Prostate gland (tissue), 2 donors: Measurements from ENCODE around the gene COL25A1. TPM values are rescaled to one million over a fixed set of nuclear protein-coding genes. Genes with fewer than 3 reads are reported as not detected.

Source experiments
- DNase-seq: peaks from one replicate; pipeline ENCODE4 v3.0.0-alpha.2; 2019; ENCODE audit warnings: low spot score
- H3K27ac ChIP-seq, 2 donors: fragments of 200-600 bp; sonication (generic); 2 replicates each; pipeline ENCODE4 v1.5.1; 2017 to 2019
- H3K27me3 ChIP-seq: fragments of 200-600 bp; sonication (generic); replicated peaks from 2 replicates; pipeline ENCODE4 v1.5.1; 2019; ENCODE audit not compliant: insufficient read depth
- H3K36me3 ChIP-seq, 2 donors: fragments of 200-600 bp; sonication (generic); 1 replicate in 1 of 2; 2 replicates in 1 of 2; pipeline versions ENCODE4 v1.5.1 to v1.8.1; 2017 to 2019
- H3K4me1 ChIP-seq: fragments of 200-600 bp; sonication (generic); replicated peaks from 2 replicates; pipeline ENCODE4 v1.5.1; 2019
- H3K4me3 ChIP-seq, 2 donors: fragments of 200-600 bp; sonication (generic); 2 replicates each; pipeline ENCODE4 v1.5.1; 2017 to 2019
- H3K9me3 ChIP-seq: fragments of 200-600 bp; sonication (generic); 2 replicates; pipeline ENCODE4 v1.5.1; 2017
- POLR2A ChIP-seq: fragments of 450-650 bp; IDR thresholded peaks from one replicate; pipeline ENCODE4 v1.6.1; 2016; ENCODE audit warnings: antibody characterized with exemption, mild to moderate bottlenecking
- POLR2AphosphoS5 ChIP-seq: sonication (generic); formaldehyde crosslinking; IDR thresholded peaks from one replicate; pipeline ENCODE4 v1.6.1; 2017; ENCODE audit warnings: antibody characterized with exemption
- WGBS: methylation state at CpG from one replicate; pipeline ENCODE4 v1.1.5; 2018; 5-methylcytosine and 5-hydroxymethylcytosine counted together
- intact Hi-C: fragments of 100-400 bp; cut with DNase I; formaldehyde crosslinking; loops from one replicate; pipeline ENCODE4 v1.14.2; 2022
- total RNA-seq, 2 donors: library from RNA; depleted of rRNA; stranded (reverse); fragments of >200 nt; gene quantifications; one replicate each; pipeline ENCODE4 v1.1.0, GENCODE V29; 2016
- TF ChIP-seq, protein P1 (sequence below), 4 experiments: fragments of 200-600 bp in 2 of 4; fragments of 450-650 bp in 2 of 4; sonication (generic) in 2 of 4; IDR thresholded peaks; 1 replicate in 3 of 4; 2 replicates in 1 of 4; pipeline ENCODE4 v1.5.1; 2016 to 2019; ENCODE audit warnings: antibody characterized with exemption in 4 of 4, mild to moderate bottlenecking in 2 of 4, moderate library complexity in 2 of 4

The COL25A1 gene
- total RNA-seq, 2 donors from 2014 or later = 0.73 to 2.8 TPM

- no peak for DNase-seq
- no peaks in the 10 kb centered on the region for H3K9me3 ChIP-seq
- WGBS = 33% methylated on average over 1 of the region's 1 CpG
- intact Hi-C loops = no loop called here
- TF ChIP-seq POLR2AphosphoS5 = no peak
- TF ChIP-seq POLR2A = no peak
- TF ChIP-seq, protein P1, sequence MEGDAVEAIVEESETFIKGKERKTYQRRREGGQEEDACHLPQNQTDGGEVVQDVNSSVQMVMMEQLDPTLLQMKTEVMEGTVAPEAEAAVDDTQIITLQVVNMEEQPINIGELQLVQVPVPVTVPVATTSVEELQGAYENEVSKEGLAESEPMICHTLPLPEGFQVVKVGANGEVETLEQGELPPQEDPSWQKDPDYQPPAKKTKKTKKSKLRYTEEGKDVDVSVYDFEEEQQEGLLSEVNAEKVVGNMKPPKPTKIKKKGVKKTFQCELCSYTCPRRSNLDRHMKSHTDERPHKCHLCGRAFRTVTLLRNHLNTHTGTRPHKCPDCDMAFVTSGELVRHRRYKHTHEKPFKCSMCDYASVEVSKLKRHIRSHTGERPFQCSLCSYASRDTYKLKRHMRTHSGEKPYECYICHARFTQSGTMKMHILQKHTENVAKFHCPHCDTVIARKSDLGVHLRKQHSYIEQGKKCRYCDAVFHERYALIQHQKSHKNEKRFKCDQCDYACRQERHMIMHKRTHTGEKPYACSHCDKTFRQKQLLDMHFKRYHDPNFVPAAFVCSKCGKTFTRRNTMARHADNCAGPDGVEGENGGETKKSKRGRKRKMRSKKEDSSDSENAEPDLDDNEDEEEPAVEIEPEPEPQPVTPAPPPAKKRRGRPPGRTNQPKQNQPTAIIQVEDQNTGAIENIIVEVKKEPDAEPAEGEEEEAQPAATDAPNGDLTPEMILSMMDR (IDR thresholded peaks at IDR 0.05) = no peak
- H3K27ac ChIP-seq = no peak overlapping the region
- H3K36me3 ChIP-seq = no peaks in the 10 kb centered on the region
- no peak overlapping the region for H3K4me3 ChIP-seq
- no peaks in the 10 kb centered on the region for H3K27me3 ChIP-seq
- H3K4me1 ChIP-seq = no peaks in the 10 kb centered on the region
Measured at GRCh38 chr4:109094056-109094455, 208.4 kb downstream of the COL25A1 start.

DNA sequence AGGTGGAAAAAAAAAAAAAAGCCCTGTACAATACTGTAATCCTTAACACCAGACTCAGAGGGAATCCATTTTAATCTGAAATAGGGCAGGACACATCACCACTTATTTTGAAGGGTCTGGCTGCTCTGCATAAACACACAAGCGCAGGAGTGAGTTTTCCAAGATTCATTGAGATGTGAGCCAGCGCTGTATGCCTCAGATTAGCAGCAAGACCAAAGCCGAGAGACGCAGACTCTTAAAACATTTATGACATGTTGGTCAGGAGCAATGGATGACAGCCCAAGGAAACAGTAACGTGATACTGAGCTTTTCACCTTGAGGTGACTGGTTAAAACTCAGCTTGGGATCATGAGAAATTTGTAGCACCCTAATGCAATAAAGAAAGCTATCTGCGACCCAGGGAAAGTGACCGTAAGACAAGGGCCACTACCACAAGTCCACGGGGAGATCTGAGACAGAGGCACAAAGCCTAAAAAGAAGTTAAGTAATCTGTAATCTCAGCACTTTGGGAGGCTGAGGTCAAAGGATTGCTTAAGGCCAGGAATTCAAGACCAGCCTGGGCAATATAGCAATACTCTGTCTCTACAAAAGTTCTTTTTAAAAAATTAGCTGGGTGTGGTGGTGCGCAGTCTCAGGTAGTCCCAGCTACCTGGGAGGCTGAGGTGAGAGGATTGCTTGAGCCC lies 210.6 kb downstream of the COL25A1 start:
- no peaks in the 10 kb centered on the region for H3K36me3 ChIP-seq
- no peaks in the 10 kb centered on the region for H3K9me3 ChIP-seq
- no peak overlapping the region for H3K27ac ChIP-seq
- DNase-seq = peak; percentile 30
- 26% methylated on average over 9 of the region's 9 CpGs for WGBS
- H3K27me3 ChIP-seq = no peaks in the 10 kb centered on the region
- TF ChIP-seq, protein P1 (IDR thresholded peaks at IDR 0.05) = no peak
- TF ChIP-seq POLR2AphosphoS5 = peak; percentile 46
- intact Hi-C loops = no loop called here
- no peaks in the 10 kb centered on the region for H3K4me1 ChIP-seq
- no peak overlapping the region for H3K4me3 ChIP-seq

GRCh38 chr4:109083911-109084310 lies 218.5 kb downstream of the COL25A1 start:
- no peaks in the 10 kb centered on the region for H3K36me3 ChIP-seq
- TF ChIP-seq POLR2A (no peak), POLR2AphosphoS5 (no peak)
- TF ChIP-seq, protein P1 (IDR thresholded peaks at IDR 0.05) = no peak
- H3K4me1 ChIP-seq = no peaks in the 10 kb centered on the region
- intact Hi-C loops = no loop called here
- DNase-seq = no peak
- H3K4me3 ChIP-seq = no peak overlapping the region
- 93% methylated on average over 3 of the region's 3 CpGs for WGBS
- no peaks in the 10 kb centered on the region for H3K9me3 ChIP-seq
- no peaks in the 10 kb centered on the region for H3K27me3 ChIP-seq
- H3K27ac ChIP-seq = no peak overlapping the region

- TF ChIP-seq POLR2AphosphoS5 = no peak
- no peak for TF ChIP-seq POLR2A
- TF ChIP-seq, protein P1 (IDR thresholded peaks at IDR 0.05) = no peak
- Histone ChIP-seq H3K27ac (no peak overlapping the region), H3K36me3 (no peaks in the 10 kb centered on the region), H3K4me3 (no peak overlapping the region), H3K27me3 (no peaks in the 10 kb centered on the region), H3K4me1 (no peaks in the 10 kb centered on the region), H3K9me3 (no peaks in the 10 kb centered on the region)
- DNase-seq = no peak
- intact Hi-C loops = no loop called here
- 61% methylated on average over 4 of the region's 4 CpGs for WGBS
Measured at GRCh38 chr4:109079731-109080130, 222.7 kb downstream of the COL25A1 start.

- no peaks in the 10 kb centered on the region for H3K9me3 ChIP-seq
- H3K36me3 ChIP-seq = no peaks in the 10 kb centered on the region
- no peak for TF ChIP-seq POLR2AphosphoS5
- no peak for TF ChIP-seq POLR2A
- TF ChIP-seq, protein P1 (IDR thresholded peaks at IDR 0.05) = no peak
- no peaks in the 10 kb centered on the region for H3K4me1 ChIP-seq
- no peak overlapping the region for H3K27ac ChIP-seq
- WGBS = 41% methylated on average over 2 of the region's 2 CpGs
- no peak for DNase-seq
- H3K4me3 ChIP-seq = no peak overlapping the region
- H3K27me3 ChIP-seq = no peaks in the 10 kb centered on the region
- intact Hi-C loops = no loop called here
Measured at GRCh38 chr4:109079201-109079600, 223.3 kb downstream of the COL25A1 start.
